ENCODE data around the gene CHMP1A. TPM values are rescaled to one million over a fixed set of nuclear protein-coding genes. Genes with fewer than 3 reads are reported as not detected.
A peak's percentile ranks its signal among the peaks of the same experiment; 100 is the strongest.
"Not testable (repeated sequence)": the region's sequence is repeated elsewhere in the genome, so short reads cannot be mapped to it uniquely, and the experiment has no call there.

The CHMP1A gene
- total RNA-seq, 1 donor from 2014 or later: 119 TPM

- no peak for DNase-seq (ENCODE audit: low read depth)
Measured at GRCh38 chr16:89658221-89658879, 842 bp upstream of the CHMP1A start.

- no peak for DNase-seq (ENCODE audit: low read depth)
Measured at GRCh38 chr16:89656435-89657121, 930 bp downstream of the CHMP1A start.

- DNase-seq (ENCODE audit: low read depth): no peak
Measured at GRCh38 chr16:89655062-89655643, 2.4 kb downstream of the CHMP1A start.

GRCh38 chr16:89653656-89654295 lies 3.7 kb downstream of the CHMP1A start:
- no peak for DNase-seq (ENCODE audit: low read depth)

GRCh38 chr16:89651584-89651983 lies 5.9 kb downstream of the CHMP1A start:
- DNase-seq (ENCODE audit: low read depth): no peak

GRCh38 chr16:89646906-89647305 lies 10.6 kb downstream of the CHMP1A start:
- DNase-seq (ENCODE audit: low read depth): no peak

- DNase-seq (ENCODE audit: low read depth): no peak
Measured at GRCh38 chr16:89646270-89646669, 11.2 kb downstream of the CHMP1A start.

- DNase-seq (ENCODE audit: low read depth): no peak
Measured at GRCh38 chr16:89645122-89645521, 12.4 kb downstream of the CHMP1A start.

- no peak for DNase-seq (ENCODE audit: low read depth)
Measured at GRCh38 chr16:89643769-89644300, 13.7 kb downstream of the CHMP1A start.

- no peak for DNase-seq (ENCODE audit: low read depth)
Measured at GRCh38 chr16:89642574-89642973, 14.9 kb downstream of the CHMP1A start.

- peak; percentile 15 for DNase-seq (ENCODE audit: low read depth)
Measured at GRCh38 chr16:89641458-89642119, 15.9 kb downstream of the CHMP1A start.

GRCh38 chr16:89639385-89639784 lies 18.1 kb downstream of the CHMP1A start:
- DNase-seq (ENCODE audit: low read depth): no peak

GRCh38 chr16:89638455-89638854 lies 19.1 kb downstream of the CHMP1A start:
- no peak for DNase-seq (ENCODE audit: low read depth)

GRCh38 chr16:89637379-89637778 lies 20.1 kb downstream of the CHMP1A start:
- no peak for DNase-seq (ENCODE audit: low read depth)

GRCh38 chr16:89636663-89637062 lies 20.8 kb downstream of the CHMP1A start:
- DNase-seq (ENCODE audit: low read depth): no peak

- DNase-seq (ENCODE audit: low read depth): not testable (repeated sequence)
Measured at GRCh38 chr16:89634463-89635385, 22.8 kb downstream of the CHMP1A start.

GRCh38 chr16:89633064-89633631 lies 24.4 kb downstream of the CHMP1A start:
- peak; percentile 80 for DNase-seq (ENCODE audit: low read depth)

- DNase-seq (ENCODE audit: low read depth): no peak
Measured at GRCh38 chr16:89629827-89630610, 27.5 kb downstream of the CHMP1A start.

All from renal cortical epithelial cell (primary cell).